ENCODE results near the gene PYURF.
A peak's percentile ranks its signal among the peaks of the same experiment; 100 is the strongest.

PYURF gene

DNA sequence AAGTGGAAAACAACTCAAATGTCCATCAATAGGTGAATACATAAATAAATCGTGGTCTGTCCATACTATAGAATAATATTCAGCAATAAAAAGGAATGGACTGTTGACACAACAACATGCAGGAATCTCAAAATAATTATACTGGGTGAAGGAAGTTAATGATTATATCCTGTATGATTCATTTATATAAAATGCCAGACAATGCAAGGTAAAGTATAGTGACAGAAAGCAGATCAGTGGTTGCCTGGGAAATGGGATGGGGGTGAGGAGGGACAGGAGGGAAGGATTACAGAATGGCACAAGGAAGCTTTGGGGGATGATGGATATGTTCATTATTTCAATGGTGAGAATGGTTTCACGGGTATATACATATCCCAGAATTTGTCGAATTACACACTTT lies 12.3 kb downstream of the PYURF start:
- DNase-seq (ENCODE audit: low spot score) = peak; percentile 65

- DNase-seq (ENCODE audit: low spot score) = no peak
These were observed 20.2 kb downstream of the PYURF start for GRCh38 chr4:88503344-88503743.

- no peak for DNase-seq (ENCODE audit: low spot score)
These were observed 25.6 kb downstream of the PYURF start for GRCh38 chr4:88497859-88498409.

- DNase-seq (ENCODE audit: low spot score) = no peak
These were observed 34.3 kb downstream of the PYURF start for GRCh38 chr4:88489100-88489761.

DNA sequence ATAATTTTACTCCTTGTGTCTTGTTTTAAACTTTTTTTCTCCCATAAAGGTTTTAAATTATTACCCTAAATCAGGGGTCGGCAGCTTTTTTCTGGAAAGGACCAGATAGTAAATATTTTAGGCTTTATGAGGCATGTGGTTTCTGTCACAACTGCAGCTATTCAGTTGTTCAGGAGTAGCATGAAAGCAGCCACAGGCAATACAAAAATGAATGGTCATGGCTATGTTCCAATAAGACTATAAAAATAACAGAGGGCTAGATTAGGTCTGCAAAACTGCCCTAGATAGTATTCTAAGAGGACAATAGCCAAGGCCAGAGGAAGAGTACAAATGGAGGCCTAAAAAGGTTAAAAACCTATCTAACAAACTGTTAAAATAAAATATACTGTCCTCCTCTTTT lies 42.0 kb downstream of the PYURF start:
- no peak for DNase-seq (ENCODE audit: low spot score)

DNA sequence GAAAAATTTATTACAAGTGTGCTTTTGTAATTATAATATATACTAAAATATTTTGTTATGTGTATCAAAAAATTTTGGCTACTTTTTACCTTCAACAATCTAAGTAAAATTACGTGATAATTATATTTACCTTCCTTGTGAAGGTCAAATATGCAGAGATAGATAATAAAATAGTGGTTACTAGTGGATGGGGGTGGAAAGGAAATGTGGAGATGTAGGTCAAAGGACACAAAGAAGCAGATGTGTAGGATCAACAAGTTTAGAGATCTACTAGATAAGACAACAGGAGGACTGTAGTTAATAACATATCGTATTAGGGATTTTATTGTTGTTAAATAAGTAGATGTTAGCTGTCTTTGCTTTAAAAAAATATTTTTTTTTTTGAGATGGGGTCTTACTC lies 45.3 kb downstream of the PYURF start:
- no peak for DNase-seq (ENCODE audit: low spot score)

GRCh38 chr4:88477229-88477860 lies 46.2 kb downstream of the PYURF start:
- DNase-seq (ENCODE audit: low spot score) = no peak
